ENCODE data around the gene C11orf24.
A peak's percentile ranks its signal among the peaks of the same experiment; 100 is the strongest.

The C11orf24 gene

DNA sequence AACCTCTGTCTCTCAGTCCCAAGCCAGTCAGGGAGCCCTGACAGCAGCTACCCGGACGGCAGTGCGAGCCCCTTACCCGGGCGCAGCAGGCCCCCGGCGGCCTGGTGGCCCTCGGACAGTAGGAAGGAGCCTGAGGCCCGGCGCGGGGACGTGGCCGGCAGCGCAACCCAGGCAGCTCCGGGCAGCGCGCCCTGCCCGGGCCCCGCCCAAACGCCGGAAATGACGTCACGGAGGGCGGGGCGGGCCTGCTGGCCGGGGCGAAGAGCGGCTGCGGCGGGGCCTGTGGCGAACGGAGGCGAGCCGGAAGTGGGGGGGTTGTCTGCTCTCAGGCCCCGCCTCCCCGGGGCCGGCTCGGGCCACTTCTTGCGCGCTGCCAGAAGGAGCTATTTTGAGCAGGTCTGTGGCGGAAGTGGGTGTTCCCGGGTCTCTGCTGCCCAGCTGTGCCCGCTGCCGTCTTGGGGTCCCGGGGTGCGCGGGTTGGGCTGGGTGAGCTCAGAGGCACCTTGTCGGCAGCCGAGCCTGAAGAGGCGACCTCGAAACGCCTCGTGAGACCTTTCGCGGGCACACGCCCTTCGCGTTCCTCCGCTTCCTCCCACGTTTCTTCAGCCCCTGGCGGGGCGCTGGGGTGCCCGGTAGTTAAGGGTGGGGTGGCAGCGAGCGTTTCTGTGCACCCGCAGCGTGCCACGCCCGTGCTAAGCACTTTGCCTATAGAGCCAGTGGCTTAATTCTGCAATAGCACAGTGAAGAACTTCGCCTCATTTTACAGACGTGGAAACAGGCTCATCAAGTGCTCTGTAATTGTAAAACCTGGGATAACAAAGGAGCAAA lies at the start of gene C11orf24:
Gene C11orf24 (minus strand): TSS at position 193 of the 828 bp plus-strand sequence. CDS start 8,206 bp downstream, outside the sequence.
- no CpG with 5 or more reads among the region's 71 CpGs for WGBS (ENCODE audit: insufficient coverage, insufficient read length)
- DNase-seq (ENCODE audit: low read depth, low spot score): peak; percentile 58

DNA sequence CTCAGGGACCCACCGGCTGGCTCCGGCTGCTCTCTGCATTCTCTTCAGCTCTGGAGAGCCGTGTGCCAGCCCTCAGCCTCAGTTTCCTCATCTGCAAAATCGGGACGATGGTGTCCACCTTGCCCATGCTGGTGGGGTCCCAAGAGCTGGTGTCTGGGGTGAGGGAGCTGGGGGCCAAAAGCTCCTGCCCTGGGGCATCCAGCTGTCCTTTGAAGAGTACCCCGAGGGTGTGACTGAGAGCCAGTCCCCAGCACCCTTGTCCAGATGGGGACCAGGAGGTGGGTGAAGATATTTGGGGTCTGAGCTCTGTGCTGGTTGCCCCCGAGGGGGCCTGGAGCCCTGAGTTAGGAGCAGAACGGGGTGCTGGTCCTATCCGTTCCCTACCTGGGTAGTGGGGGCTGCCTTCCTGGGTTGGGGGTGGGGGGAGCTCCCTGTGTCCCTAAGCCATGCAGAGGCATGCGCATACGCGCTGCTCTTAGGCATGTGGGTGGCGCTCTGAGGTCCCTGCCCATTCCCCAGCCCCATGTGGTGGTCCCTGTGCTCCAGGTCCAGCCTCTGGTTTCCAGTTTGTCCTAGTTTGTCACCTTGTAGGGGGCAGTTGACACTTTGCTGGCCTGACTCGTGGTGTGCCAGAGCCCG lies 45.5 kb upstream of the C11orf24 start:
- Histone ChIP-seq H3K27ac (ENCODE audit: low read length) (no peak overlapping the region), H3K4me1 (ENCODE audit: control insufficient read depth, insufficient read depth, low read length) (peaks cover 15% of the 10 kb centered on the region), H3K9me3 (ENCODE audit: control insufficient read depth, insufficient read depth, low read length) (no peaks in the 10 kb centered on the region), H3K27me3 (ENCODE audit: control insufficient read depth, insufficient read depth, low read length) (no peaks in the 10 kb centered on the region), H3K36me3 (ENCODE audit: control insufficient read depth, insufficient read depth, low read length) (no peaks in the 10 kb centered on the region; the same call in 1 of the 2 replicates), H3K4me3 (ENCODE audit: low read length) (no peak overlapping the region; the same call in 1 of the 2 replicates)
- no peak for DNase-seq (ENCODE audit: low read depth, low spot score)
- WGBS (ENCODE audit: insufficient coverage, insufficient read length): no CpG with 5 or more reads among the region's 15 CpGs

More for the DNA sequence above, at the start of gene C11orf24:
- peaks cover 10% of the 10 kb centered on the region for H3K36me3 ChIP-seq (ENCODE audit: control insufficient read depth, insufficient read depth, low read length)
- peak within 1 kb of the TSS; percentile 72 for H3K4me3 ChIP-seq (ENCODE audit: low read length)
- no peak within 1 kb of the TSS for H3K27ac ChIP-seq (ENCODE audit: low read length)
- no peaks in the 10 kb centered on the region for H3K27me3 ChIP-seq (ENCODE audit: control insufficient read depth, insufficient read depth, low read length)
- H3K4me1 ChIP-seq (ENCODE audit: control insufficient read depth, insufficient read depth, low read length): no peaks in the 10 kb centered on the region
- H3K9me3 ChIP-seq (ENCODE audit: control insufficient read depth, insufficient read depth, low read length): no peaks in the 10 kb centered on the region

DNA sequence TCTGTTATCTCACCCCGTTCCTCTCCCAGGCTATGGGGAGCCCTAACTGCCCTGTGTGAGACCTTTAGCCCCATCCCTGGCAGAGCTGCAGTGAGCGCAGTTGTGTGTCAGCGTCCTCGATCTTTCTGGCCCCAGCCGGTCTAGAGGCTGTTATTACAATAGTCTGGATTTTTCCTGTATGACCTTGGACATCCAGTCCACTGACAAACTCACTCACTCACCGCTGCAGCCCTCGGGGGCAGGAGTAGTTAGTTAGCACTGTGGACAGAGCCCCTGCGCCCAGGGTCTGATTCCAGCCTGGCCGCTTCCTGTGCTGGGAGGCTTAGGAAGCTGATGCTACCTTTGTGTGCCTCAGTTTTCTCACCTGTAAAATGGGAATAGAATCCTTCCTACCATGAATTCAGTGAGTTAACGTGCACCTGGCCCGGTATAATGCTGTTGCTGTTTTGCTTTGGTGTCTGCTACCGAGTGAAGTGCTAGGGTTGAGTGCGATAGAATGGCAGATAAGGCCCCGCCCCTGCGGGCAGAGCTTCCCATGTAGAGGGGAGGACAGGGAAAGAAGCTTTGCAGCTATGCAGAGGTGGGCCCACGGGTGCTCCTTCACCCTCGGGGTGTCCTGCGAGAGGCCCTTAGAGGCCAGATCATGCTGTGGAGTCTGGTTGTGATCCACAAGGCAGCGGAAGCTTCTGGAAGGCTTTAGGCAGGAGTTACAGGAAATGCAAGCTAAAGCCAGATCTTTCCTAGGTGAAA lies 43.6 kb upstream of the C11orf24 start:
- Histone ChIP-seq H3K27ac (ENCODE audit: low read length) (no peak overlapping the region), H3K27me3 (ENCODE audit: control insufficient read depth, insufficient read depth, low read length) (no peaks in the 10 kb centered on the region), H3K4me1 (ENCODE audit: control insufficient read depth, insufficient read depth, low read length) (peaks cover 15% of the 10 kb centered on the region), H3K36me3 (ENCODE audit: control insufficient read depth, insufficient read depth, low read length) (no peaks in the 10 kb centered on the region; the same call in 1 of the 2 replicates), H3K9me3 (ENCODE audit: control insufficient read depth, insufficient read depth, low read length) (no peaks in the 10 kb centered on the region), H3K4me3 (ENCODE audit: low read length) (no peak overlapping the region)
- WGBS (ENCODE audit: insufficient coverage, insufficient read length): no CpG with 5 or more reads among the region's 19 CpGs
- DNase-seq (ENCODE audit: low read depth, low spot score): no peak

DNA sequence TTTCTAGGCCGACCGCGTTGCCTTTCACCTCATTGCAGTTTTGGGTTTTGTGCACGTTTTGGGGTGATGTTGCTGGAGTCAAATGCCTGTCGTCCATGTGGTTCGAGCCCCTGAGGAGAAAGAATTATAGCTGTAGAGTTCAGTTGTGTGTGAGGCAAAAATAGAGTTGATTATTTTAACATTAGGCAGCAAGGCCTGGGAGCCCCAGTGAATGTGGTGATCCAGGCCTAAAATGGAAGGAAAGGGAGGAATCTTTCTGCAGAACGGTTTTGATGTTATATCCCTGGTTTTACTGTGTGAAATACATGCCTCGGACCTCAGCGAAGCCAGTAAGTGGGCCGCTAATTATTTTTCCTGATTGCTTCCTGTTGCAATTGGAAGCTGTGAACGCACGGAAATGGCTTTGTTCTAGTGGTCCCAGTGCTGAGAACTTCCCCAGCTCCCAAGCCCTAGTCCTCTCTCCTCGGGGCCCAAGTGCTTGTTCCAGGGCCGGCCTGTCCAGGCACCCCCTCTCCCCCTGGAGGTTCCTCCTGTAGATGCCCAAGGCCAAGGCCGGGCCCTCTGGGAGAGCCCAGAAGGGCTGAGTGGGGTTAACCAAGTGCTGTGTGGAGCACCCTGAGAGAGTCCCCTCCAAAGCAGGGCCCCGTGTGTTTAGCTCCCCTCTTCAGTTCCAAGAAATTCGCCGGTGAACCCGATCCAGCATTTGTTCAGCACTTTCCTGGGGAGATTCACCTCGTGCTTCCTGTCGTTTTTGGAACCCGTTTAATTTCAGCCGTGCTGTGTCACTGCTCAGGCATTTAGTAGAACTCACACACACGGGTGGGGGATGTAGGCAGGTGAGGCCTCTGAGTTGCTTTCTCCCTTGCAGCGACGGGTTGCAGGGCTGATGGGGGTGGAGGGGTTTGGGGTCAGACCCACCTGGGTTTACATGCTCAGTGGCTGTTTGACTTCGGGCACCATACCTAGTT lies 42.7 kb upstream of the C11orf24 start:
- peaks cover 15% of the 10 kb centered on the region for H3K4me1 ChIP-seq (ENCODE audit: control insufficient read depth, insufficient read depth, low read length)
- DNase-seq (ENCODE audit: low read depth, low spot score): no peak
- WGBS (ENCODE audit: insufficient coverage, insufficient read length): no CpG with 5 or more reads among the region's 27 CpGs
- H3K36me3 ChIP-seq (ENCODE audit: control insufficient read depth, insufficient read depth, low read length): no peaks in the 10 kb centered on the region; the same call in 1 of the 2 replicates
- H3K9me3 ChIP-seq (ENCODE audit: control insufficient read depth, insufficient read depth, low read length): no peaks in the 10 kb centered on the region
- no peaks in the 10 kb centered on the region for H3K27me3 ChIP-seq (ENCODE audit: control insufficient read depth, insufficient read depth, low read length)
- no peak overlapping the region for H3K4me3 ChIP-seq (ENCODE audit: low read length)
- H3K27ac ChIP-seq (ENCODE audit: low read length): no peak overlapping the region

DNA sequence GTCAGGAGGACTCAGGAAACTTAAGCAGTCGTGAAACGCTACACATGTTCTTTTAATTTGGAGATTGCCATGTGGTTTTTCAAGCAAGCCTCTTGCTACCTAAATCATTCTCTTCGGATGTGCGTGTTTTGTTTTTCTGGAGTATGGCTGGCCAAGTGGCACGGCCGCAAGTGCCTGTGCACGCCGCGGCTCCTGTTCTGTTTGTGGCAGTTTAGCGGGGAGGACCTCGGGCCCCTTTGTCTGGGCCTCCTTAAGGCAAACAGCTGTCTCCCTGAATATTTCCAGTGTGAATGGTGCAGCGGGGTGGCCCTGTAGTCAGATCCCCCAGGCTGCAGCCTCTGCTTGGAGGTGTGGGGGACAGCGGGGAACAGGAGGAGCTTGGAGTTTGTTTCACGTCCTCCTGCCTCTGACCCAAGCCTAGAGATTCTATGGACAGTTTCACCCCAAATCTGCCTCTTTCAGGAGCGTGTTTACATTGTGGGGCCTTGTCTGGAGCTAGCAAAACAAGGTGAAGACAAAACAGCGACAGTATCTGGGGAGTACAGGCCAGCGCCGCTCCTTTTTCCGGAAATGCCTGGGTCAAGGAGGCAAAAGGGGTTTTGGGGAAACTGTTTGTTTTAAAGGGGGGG lies 41.9 kb upstream of the C11orf24 start:
- H3K4me1 ChIP-seq (ENCODE audit: control insufficient read depth, insufficient read depth, low read length): peaks cover 15% of the 10 kb centered on the region
- DNase-seq (ENCODE audit: low read depth, low spot score): no peak

DNA sequence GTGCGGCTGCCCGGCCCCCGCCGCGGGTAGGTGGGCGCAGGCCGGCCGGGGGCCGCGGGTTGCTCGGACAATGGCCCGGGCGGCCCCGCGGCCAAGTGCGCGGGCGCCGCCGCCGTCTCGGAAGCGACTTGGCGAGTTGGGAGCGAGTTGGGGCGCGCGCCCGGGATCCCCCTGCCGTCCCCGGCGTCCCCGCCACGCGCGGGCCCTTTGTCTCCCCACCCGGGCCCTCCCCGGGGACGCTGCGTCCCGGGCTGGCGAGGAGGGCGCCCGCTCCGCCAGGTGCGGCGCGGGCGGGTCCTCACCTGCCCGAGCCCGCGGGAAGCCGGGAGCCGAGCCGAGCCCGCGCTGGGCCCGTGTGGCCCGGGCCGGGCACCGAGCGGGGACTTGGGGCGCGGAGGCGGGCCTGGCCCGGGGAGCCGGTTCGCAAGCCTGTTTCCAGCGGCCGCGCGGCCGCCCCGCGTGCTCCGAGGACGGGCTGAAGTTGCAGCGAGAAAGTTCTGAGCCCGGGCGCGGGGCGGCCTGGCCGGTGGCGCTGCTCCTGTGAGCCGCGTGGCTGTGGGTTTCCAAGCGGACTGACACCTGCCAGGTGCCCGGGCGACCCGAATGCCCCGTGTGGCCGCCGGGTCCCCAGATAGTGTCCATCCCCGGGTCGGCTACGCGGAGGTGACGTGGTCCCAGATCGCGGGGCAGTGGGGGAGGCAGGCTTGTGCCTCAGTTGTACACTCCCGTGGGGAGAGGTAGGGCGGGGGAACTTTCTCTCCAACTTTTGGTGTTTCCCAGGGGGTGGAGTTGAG lies 41.2 kb upstream of the C11orf24 start:
- Histone ChIP-seq H3K4me1 (ENCODE audit: control insufficient read depth, insufficient read depth, low read length) (peaks cover 15% of the 10 kb centered on the region), H3K9me3 (ENCODE audit: control insufficient read depth, insufficient read depth, low read length) (no peaks in the 10 kb centered on the region), H3K36me3 (ENCODE audit: control insufficient read depth, insufficient read depth, low read length) (no peaks in the 10 kb centered on the region; the same call in 1 of the 2 replicates), H3K27ac (ENCODE audit: low read length) (no peak overlapping the region), H3K4me3 (ENCODE audit: low read length) (peak overlapping the region; percentile 60), H3K27me3 (ENCODE audit: control insufficient read depth, insufficient read depth, low read length) (no peaks in the 10 kb centered on the region)
- DNase-seq (ENCODE audit: low read depth, low spot score): no peak
- no CpG with 5 or more reads among the region's 102 CpGs for WGBS (ENCODE audit: insufficient coverage, insufficient read length)

More for the DNA sequence above, 41.9 kb upstream of the C11orf24 start:
- Histone ChIP-seq H3K27ac (ENCODE audit: low read length) (no peak overlapping the region), H3K36me3 (ENCODE audit: control insufficient read depth, insufficient read depth, low read length) (no peaks in the 10 kb centered on the region; the same call in 1 of the 2 replicates), H3K27me3 (ENCODE audit: control insufficient read depth, insufficient read depth, low read length) (no peaks in the 10 kb centered on the region), H3K9me3 (ENCODE audit: control insufficient read depth, insufficient read depth, low read length) (no peaks in the 10 kb centered on the region), H3K4me3 (ENCODE audit: low read length) (peak overlapping the region; percentile 60; the same call in 1 of the 2 replicates)
- no CpG with 5 or more reads among the region's 19 CpGs for WGBS (ENCODE audit: insufficient coverage, insufficient read length)

DNA sequence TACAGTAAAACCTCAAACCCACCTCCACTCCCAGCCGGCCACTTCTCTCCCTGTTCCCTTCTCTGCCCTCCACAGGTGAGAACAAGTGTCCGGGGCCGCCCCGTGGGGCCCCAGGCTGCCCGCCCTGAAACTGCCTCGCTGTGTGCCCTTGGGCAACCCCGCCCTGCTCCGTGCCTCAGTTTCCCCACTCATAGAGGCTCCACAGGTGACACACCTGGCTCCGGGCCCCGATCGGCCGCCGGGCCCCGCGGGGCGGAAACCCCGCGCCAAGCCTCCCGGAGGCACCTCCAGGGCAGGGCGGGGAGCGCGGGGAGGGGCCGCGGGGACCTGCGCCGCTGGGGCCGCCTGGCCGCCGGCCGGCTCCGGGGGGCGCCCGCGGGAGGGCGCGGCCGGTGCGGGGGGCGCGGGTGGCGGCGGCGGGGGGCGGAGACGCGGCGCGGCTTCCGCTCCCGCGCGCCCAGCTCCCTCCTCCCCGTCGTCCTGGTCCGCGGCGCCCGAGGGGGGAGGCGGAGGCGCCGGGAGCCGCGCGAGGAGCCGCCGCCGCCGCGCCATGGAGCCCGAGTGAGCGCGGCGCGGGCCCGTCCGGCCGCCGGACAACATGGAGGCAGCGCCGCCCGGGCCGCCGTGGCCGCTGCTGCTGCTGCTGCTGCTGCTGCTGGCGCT lies 40.5 kb upstream of the C11orf24 start, which contains the start of gene LRP5:
Gene LRP5 (plus strand): TSS at position 475 of the 663 bp plus-strand sequence. CDS start 124 bp downstream, at position 599.
- H3K4me1 ChIP-seq (ENCODE audit: control insufficient read depth, insufficient read depth, low read length): peaks cover 10% of the 10 kb centered on the region
- no peaks in the 10 kb centered on the region for H3K27me3 ChIP-seq (ENCODE audit: control insufficient read depth, insufficient read depth, low read length)
- no peak within 1 kb of the TSS for H3K27ac ChIP-seq (ENCODE audit: low read length)
- DNase-seq (ENCODE audit: low read depth, low spot score): no peak
- H3K4me3 ChIP-seq (ENCODE audit: low read length): peak within 1 kb of the TSS; percentile 60
- WGBS (ENCODE audit: insufficient coverage, insufficient read length): no CpG with 5 or more reads among the region's 85 CpGs
- H3K9me3 ChIP-seq (ENCODE audit: control insufficient read depth, insufficient read depth, low read length): no peaks in the 10 kb centered on the region
- H3K36me3 ChIP-seq (ENCODE audit: control insufficient read depth, insufficient read depth, low read length): no peaks in the 10 kb centered on the region; the same call in 1 of the 2 replicates

DNA sequence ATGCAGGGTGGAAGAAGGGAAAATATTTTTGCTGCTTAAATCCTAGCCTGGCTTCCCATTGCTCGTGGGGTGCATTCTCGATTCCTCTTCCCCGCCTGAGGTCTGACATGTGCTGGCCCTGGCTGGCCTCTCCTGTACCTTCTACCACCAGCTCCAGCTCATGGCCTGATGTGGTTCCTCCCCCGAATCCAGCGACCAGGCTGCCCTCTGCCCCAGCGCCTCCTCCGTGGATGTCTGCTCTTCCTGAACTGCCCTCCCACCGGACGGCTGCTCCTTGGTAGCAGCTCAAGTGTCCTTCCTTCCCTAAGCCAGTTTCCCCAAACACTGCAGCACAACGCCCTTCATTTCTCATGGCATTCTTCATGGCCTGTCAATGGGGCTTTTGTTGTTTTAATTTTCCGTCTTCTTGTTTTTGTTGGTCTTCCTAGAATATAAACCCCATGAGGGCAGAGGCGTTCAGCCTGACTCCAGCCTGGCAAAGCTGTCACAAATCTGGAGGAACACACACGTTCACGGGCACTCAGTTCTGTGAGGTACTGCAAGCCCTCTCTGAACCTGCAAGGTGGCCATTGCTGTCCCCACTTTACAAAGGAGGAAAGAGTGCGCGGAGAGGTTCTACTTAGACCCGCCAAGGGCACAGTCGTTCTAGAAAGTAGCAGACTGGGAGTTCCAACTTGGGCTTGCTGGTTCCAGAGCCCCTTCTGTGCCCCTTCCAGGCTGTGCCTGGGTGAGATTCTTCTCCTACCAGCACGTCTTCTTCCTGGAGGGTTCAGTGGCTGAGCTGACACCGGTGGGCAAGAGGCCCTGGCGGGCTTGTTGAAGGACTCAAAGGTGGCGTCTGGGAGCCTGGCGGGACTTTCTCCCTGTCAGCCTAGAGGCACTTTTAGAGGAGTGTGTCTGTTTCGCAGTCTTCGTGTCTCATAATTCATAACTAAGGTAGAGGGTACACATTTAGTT lies 39.7 kb upstream of the C11orf24 start:
- H3K27ac ChIP-seq (ENCODE audit: low read length): no peak overlapping the region
- H3K4me1 ChIP-seq (ENCODE audit: control insufficient read depth, insufficient read depth, low read length): peaks cover 6% of the 10 kb centered on the region
- no peak for DNase-seq (ENCODE audit: low read depth, low spot score)
- H3K36me3 ChIP-seq (ENCODE audit: control insufficient read depth, insufficient read depth, low read length): no peaks in the 10 kb centered on the region; the same call in 1 of the 2 replicates
- no CpG with 5 or more reads among the region's 25 CpGs for WGBS (ENCODE audit: insufficient coverage, insufficient read length)
- H3K4me3 ChIP-seq (ENCODE audit: low read length): no peak overlapping the region; the same call in 1 of the 2 replicates
- H3K27me3 ChIP-seq (ENCODE audit: control insufficient read depth, insufficient read depth, low read length): no peaks in the 10 kb centered on the region
- no peaks in the 10 kb centered on the region for H3K9me3 ChIP-seq (ENCODE audit: control insufficient read depth, insufficient read depth, low read length)
